Activated T-cell treated with anti-CD3 and anti-CD28 coated beads, Interleukin-2, amount 50 U/mL, for 4 hours (primary cell): ENCODE data around the gene PDE4D. TPM values are rescaled to one million over a fixed set of nuclear protein-coding genes. Genes with fewer than 3 reads are reported as not detected.
"Not testable (repeated sequence)": the region's sequence is repeated elsewhere in the genome, so short reads cannot be mapped to it uniquely, and the experiment has no call there.

Experiments used
- ATAC-seq, 2 donors: fragments of 200-7000 bp; cut with Tn5 transposase; one replicate each; pipeline ENCODE4 v1.10.0; 2021
- DNase-seq: peaks from one replicate; pipeline ENCODE4 v3.0.0-alpha.2; 2020
- H3K27me3 Mint-ChIP-seq: one replicate; pipeline ENCODE4 v1.8.0; 2021; ENCODE audit warnings: low read depth, mixed read lengths
- H3K36me3 Mint-ChIP-seq: one replicate; pipeline ENCODE4 v1.8.0; 2022; ENCODE audit warnings: mixed read lengths; ENCODE audit not compliant: insufficient read depth
- H3K4me1 Mint-ChIP-seq: one replicate; pipeline ENCODE4 v1.8.0; 2021; ENCODE audit warnings: low read depth, mixed read lengths
- H3K4me3 Mint-ChIP-seq: one replicate; pipeline ENCODE4 v1.8.0; 2021; ENCODE audit warnings: mild to moderate bottlenecking, moderate library complexity, mixed read lengths
- H3K9me3 Mint-ChIP-seq: one replicate; pipeline ENCODE4 v1.8.0; 2021; ENCODE audit warnings: mixed read lengths
- total RNA-seq, 3 donors: library from RNA; stranded (reverse); gene quantifications; one replicate each; pipeline ENCODE4 v1.2.1, GENCODE V29; 2021

The PDE4D gene
- total RNA-seq, 3 donors from 2014 or later, result 13.9 to 17.1 (median 16.7) TPM

GRCh38 chr5:59056599-59056998 is 836.9 kb downstream of the PDE4D start:
- H3K27me3 Mint-ChIP-seq, H3K4me1 Mint-ChIP-seq, H3K9me3 Mint-ChIP-seq, H3K36me3 Mint-ChIP-seq, ATAC-seq, H3K4me3 Mint-ChIP-seq, DNase-seq: not testable (repeated sequence)

GRCh38 chr5:59055745-59056448 is 837.6 kb downstream of the PDE4D start:
- no peaks in the 10 kb centered on the region for H3K4me1 Mint-ChIP-seq
- H3K36me3 Mint-ChIP-seq, result no peaks in the 10 kb centered on the region
- H3K4me3 Mint-ChIP-seq, result no peak overlapping the region
- H3K27me3 Mint-ChIP-seq, result peaks cover 7% of the 10 kb centered on the region
- no peaks in the 10 kb centered on the region for H3K9me3 Mint-ChIP-seq
- no peak for DNase-seq
- ATAC-seq, result no peak

- H3K27me3 Mint-ChIP-seq, result peaks cover 7% of the 10 kb centered on the region
- H3K9me3 Mint-ChIP-seq, result no peaks in the 10 kb centered on the region
- H3K4me3 Mint-ChIP-seq, result no peak overlapping the region
- ATAC-seq (no peak), DNase-seq (no peak)
- no peaks in the 10 kb centered on the region for H3K36me3 Mint-ChIP-seq
- H3K4me1 Mint-ChIP-seq, result no peaks in the 10 kb centered on the region
These were observed 838.5 kb downstream of the PDE4D start for GRCh38 chr5:59054963-59055528.

GRCh38 chr5:59051951-59052350 is 841.6 kb downstream of the PDE4D start:
- no peaks in the 10 kb centered on the region for H3K4me1 Mint-ChIP-seq
- H3K27me3 Mint-ChIP-seq, result peaks cover 7% of the 10 kb centered on the region
- no peaks in the 10 kb centered on the region for H3K9me3 Mint-ChIP-seq
- no peaks in the 10 kb centered on the region for H3K36me3 Mint-ChIP-seq
- H3K4me3 Mint-ChIP-seq, result no peak overlapping the region
- no peak for DNase-seq
- no peak for ATAC-seq

- Mint-ChIP-seq H3K4me1 (no peaks in the 10 kb centered on the region), H3K4me3 (no peak overlapping the region), H3K27me3 (peaks cover 4% of the 10 kb centered on the region), H3K36me3 (no peaks in the 10 kb centered on the region), H3K9me3 (no peaks in the 10 kb centered on the region)
- ATAC-seq (no peak), DNase-seq (no peak)
These were observed 844.4 kb downstream of the PDE4D start for GRCh38 chr5:59049095-59049494.

GRCh38 chr5:59042201-59043055 is 851.1 kb downstream of the PDE4D start:
- H3K4me3 Mint-ChIP-seq, result no peak overlapping the region
- DNase-seq, result no peak
- no peaks in the 10 kb centered on the region for H3K27me3 Mint-ChIP-seq
- H3K9me3 Mint-ChIP-seq, result no peaks in the 10 kb centered on the region
- H3K4me1 Mint-ChIP-seq, result peaks cover 34% of the 10 kb centered on the region
- no peak for ATAC-seq
- no peaks in the 10 kb centered on the region for H3K36me3 Mint-ChIP-seq

GRCh38 chr5:59041355-59041754 is 852.2 kb downstream of the PDE4D start:
- DNase-seq (no peak), ATAC-seq (no peak)
- Mint-ChIP-seq H3K4me3 (no peak overlapping the region), H3K36me3 (no peaks in the 10 kb centered on the region), H3K9me3 (no peaks in the 10 kb centered on the region), H3K4me1 (peaks cover 45% of the 10 kb centered on the region), H3K27me3 (no peaks in the 10 kb centered on the region)

- Mint-ChIP-seq H3K36me3 (no peaks in the 10 kb centered on the region), H3K27me3 (no peaks in the 10 kb centered on the region), H3K4me3 (peak overlapping the region; percentile 95), H3K4me1 (peaks cover 50% of the 10 kb centered on the region), H3K9me3 (no peaks in the 10 kb centered on the region)
- DNase-seq, result no peak
- ATAC-seq, result no peak
These were observed 852.7 kb downstream of the PDE4D start for GRCh38 chr5:59040804-59041201.

- Mint-ChIP-seq H3K4me1 (peaks cover 55% of the 10 kb centered on the region), H3K9me3 (no peaks in the 10 kb centered on the region), H3K36me3 (no peaks in the 10 kb centered on the region), H3K4me3 (peak overlapping the region; percentile 95), H3K27me3 (no peaks in the 10 kb centered on the region)
- DNase-seq (no peak), ATAC-seq (no peak)
These were observed 853.3 kb downstream of the PDE4D start for GRCh38 chr5:59040024-59040803.

GRCh38 chr5:59039296-59040023 is 854.1 kb downstream of the PDE4D start:
- DNase-seq (peak; percentile 85), ATAC-seq (peak; percentile 81)
- Mint-ChIP-seq H3K4me1 (peaks cover 63% of the 10 kb centered on the region), H3K36me3 (no peaks in the 10 kb centered on the region), H3K9me3 (no peaks in the 10 kb centered on the region), H3K4me3 (peak overlapping the region; percentile 95), H3K27me3 (no peaks in the 10 kb centered on the region)

GRCh38 chr5:59038798-59039295 is 854.7 kb downstream of the PDE4D start:
- no peaks in the 10 kb centered on the region for H3K9me3 Mint-ChIP-seq
- DNase-seq (no peak), ATAC-seq (peak in 1 of 2 donors; percentile 29)
- H3K4me1 Mint-ChIP-seq, result peaks cover 67% of the 10 kb centered on the region
- peak overlapping the region; percentile 95 for H3K4me3 Mint-ChIP-seq
- no peaks in the 10 kb centered on the region for H3K27me3 Mint-ChIP-seq
- no peaks in the 10 kb centered on the region for H3K36me3 Mint-ChIP-seq

- no peak for DNase-seq
- no peak for ATAC-seq
- H3K36me3 Mint-ChIP-seq, result no peaks in the 10 kb centered on the region
- H3K4me1 Mint-ChIP-seq, result peaks cover 72% of the 10 kb centered on the region
- no peaks in the 10 kb centered on the region for H3K27me3 Mint-ChIP-seq
- H3K4me3 Mint-ChIP-seq, result peak overlapping the region; percentile 95
- H3K9me3 Mint-ChIP-seq, result no peaks in the 10 kb centered on the region
These were observed 855.4 kb downstream of the PDE4D start for GRCh38 chr5:59037941-59038797.

- ATAC-seq (no peak), DNase-seq (no peak)
- H3K4me3 Mint-ChIP-seq, result peak overlapping the region; percentile 95
- H3K27me3 Mint-ChIP-seq, result no peaks in the 10 kb centered on the region
- H3K9me3 Mint-ChIP-seq, result no peaks in the 10 kb centered on the region
- peaks cover 70% of the 10 kb centered on the region for H3K4me1 Mint-ChIP-seq
- H3K36me3 Mint-ChIP-seq, result peaks cover 2% of the 10 kb centered on the region
These were observed 856.1 kb downstream of the PDE4D start for GRCh38 chr5:59037453-59037852.
